Fibroblast of lung (primary cell): ENCODE data around the gene MPP3. TPM values are rescaled to one million over a fixed set of nuclear protein-coding genes. Genes with fewer than 3 reads are reported as not detected.

Source experiments
- DNase-seq, 2 donors: peaks; one replicate each; pipeline versions ENCODE4 v3.0.0 to v3.0.0-alpha.2; 2010; ENCODE audit warnings: low read depth in 2 of 2
- H2AFZ ChIP-seq: 2 replicates; pipeline ENCODE4 v1.5.1; 2012; ENCODE audit warnings: low read length, control low read depth, inconsistent platforms
- H3K27ac ChIP-seq: 2 replicates; pipeline ENCODE4 v1.5.1; 2011; ENCODE audit warnings: low read length, control low read depth; ENCODE audit not compliant: insufficient read depth
- H3K27me3 ChIP-seq: 2 replicates; pipeline ENCODE4 v1.5.1; 2011; ENCODE audit warnings: mild to moderate bottlenecking, low read length; ENCODE audit not compliant: control insufficient read depth, insufficient read depth
- H3K36me3 ChIP-seq: 2 replicates; pipeline ENCODE4 v1.5.1; 2011; ENCODE audit warnings: low read length; ENCODE audit not compliant: control insufficient read depth, insufficient read depth
- H3K4me1 ChIP-seq: 2 replicates; pipeline ENCODE4 v1.5.1; 2011; ENCODE audit warnings: low read length; ENCODE audit not compliant: control insufficient read depth, insufficient read depth; ENCODE audit errors: extremely low read depth
- H3K4me2 ChIP-seq: 2 replicates; pipeline ENCODE4 v1.5.1; 2011; ENCODE audit warnings: low read length, control low read depth; ENCODE audit not compliant: insufficient read depth; ENCODE audit errors: extremely low read depth
- H3K4me3 ChIP-seq, 4 experiments: fragments of 200-600 bp in 1 of 4; sonication (generic) in 1 of 4; replicated peaks in 1 of 4; 2 replicates each; pipeline ENCODE4 v1.5.1; 2011 to 2016; ENCODE audit warnings: low read length in 4 of 4, low read depth in 3 of 4, mild to moderate bottlenecking in 3 of 4, control low read depth in 2 of 4, inconsistent platforms in 1 of 4, mixed read lengths in 1 of 4; ENCODE audit not compliant: insufficient read depth in 1 of 4; ENCODE audit errors: control extremely low read depth in 1 of 4
- H3K79me2 ChIP-seq: 2 replicates; pipeline ENCODE4 v1.5.1; 2012; ENCODE audit warnings: mild to moderate bottlenecking, low read length, inconsistent platforms; ENCODE audit not compliant: control insufficient read depth, insufficient read depth
- H3K9ac ChIP-seq: 2 replicates; pipeline ENCODE4 v1.5.1; 2011; ENCODE audit warnings: mild to moderate bottlenecking, low read length, control low read depth; ENCODE audit not compliant: insufficient read depth
- H3K9me3 ChIP-seq: 2 replicates; pipeline ENCODE4 v1.5.1; 2012; ENCODE audit warnings: low read depth, low read length; ENCODE audit not compliant: control insufficient read depth, insufficient read depth
- H4K20me1 ChIP-seq: 2 replicates; pipeline ENCODE4 v1.5.1; 2011; ENCODE audit warnings: low read length; ENCODE audit not compliant: control insufficient read depth, insufficient read depth; ENCODE audit errors: extremely low read depth
- EZH2 ChIP-seq: IDR thresholded peaks from 2 replicates; pipeline ENCODE4 v1.5.1; 2012; ENCODE audit warnings: low read length, control low read depth, mild to moderate bottlenecking; ENCODE audit errors: missing control alignments
- polyA plus RNA-seq, 2 donors: library from polyadenylated mRNA; depleted of rRNA in 1 of 2; stranded (reverse) in 1 of 2; unstranded in 1 of 2; fragments of >200 nt; gene quantifications; 2 replicates each; pipeline ENCODE4 v1.2.1, GENCODE V29; 2011 to 2012; ENCODE audit warnings: missing spikeins in 1 of 2
- total RNA-seq: library from RNA; depleted of rRNA; stranded (reverse); fragments of >200 nt; gene quantifications from 2 replicates; pipeline ENCODE4 v1.2.1, GENCODE V29; 2014
- TF ChIP-seq, protein P1 (sequence below), 2 donors: IDR thresholded peaks in 1 of 2; conservative IDR thresholded peaks in 1 of 2; 1 replicate in 1 of 2; 2 replicates in 1 of 2; pipeline ENCODE4 v1.5.1; 2011 to 2012; ENCODE audit warnings: low read length in 2 of 2, control low read depth in 1 of 2, inconsistent platforms in 1 of 2, low read depth in 1 of 2, mild to moderate bottlenecking in 1 of 2

The MPP3 gene
- total and polyA plus RNA-seq, 2 donors (not counting 1 experiment from before 2014, with no cell fraction given), result 4.6 to 6.9 TPM

GRCh38 chr17:43757171-43757660 lies 75.7 kb downstream of the MPP3 start:
- Histone ChIP-seq H3K27me3 (peaks cover 28% of the 10 kb centered on the region), H3K36me3 (no peaks in the 10 kb centered on the region), H4K20me1 (no peaks in the 10 kb centered on the region), H3K4me3 (no peak overlapping the region), H2AFZ (no peak overlapping the region), H3K4me1 (no peaks in the 10 kb centered on the region), H3K9ac (no peak overlapping the region), H3K27ac (no peak overlapping the region), H3K9me3 (no peaks in the 10 kb centered on the region), H3K4me2 (no peak overlapping the region), H3K79me2 (no peaks in the 10 kb centered on the region)
- DNase-seq, result no peak
- no peak for TF ChIP-seq EZH2
- TF ChIP-seq, protein P1, sequence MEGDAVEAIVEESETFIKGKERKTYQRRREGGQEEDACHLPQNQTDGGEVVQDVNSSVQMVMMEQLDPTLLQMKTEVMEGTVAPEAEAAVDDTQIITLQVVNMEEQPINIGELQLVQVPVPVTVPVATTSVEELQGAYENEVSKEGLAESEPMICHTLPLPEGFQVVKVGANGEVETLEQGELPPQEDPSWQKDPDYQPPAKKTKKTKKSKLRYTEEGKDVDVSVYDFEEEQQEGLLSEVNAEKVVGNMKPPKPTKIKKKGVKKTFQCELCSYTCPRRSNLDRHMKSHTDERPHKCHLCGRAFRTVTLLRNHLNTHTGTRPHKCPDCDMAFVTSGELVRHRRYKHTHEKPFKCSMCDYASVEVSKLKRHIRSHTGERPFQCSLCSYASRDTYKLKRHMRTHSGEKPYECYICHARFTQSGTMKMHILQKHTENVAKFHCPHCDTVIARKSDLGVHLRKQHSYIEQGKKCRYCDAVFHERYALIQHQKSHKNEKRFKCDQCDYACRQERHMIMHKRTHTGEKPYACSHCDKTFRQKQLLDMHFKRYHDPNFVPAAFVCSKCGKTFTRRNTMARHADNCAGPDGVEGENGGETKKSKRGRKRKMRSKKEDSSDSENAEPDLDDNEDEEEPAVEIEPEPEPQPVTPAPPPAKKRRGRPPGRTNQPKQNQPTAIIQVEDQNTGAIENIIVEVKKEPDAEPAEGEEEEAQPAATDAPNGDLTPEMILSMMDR (conservative IDR thresholded peaks at IDR 0.05 in 1 of 2, IDR thresholded peaks at IDR 0.05 in 1 of 2; ENCODE audit: low read depth in 1 of 2, low read length in 2 of 2), result no peak

GRCh38 chr17:43756201-43756600 lies 76.7 kb downstream of the MPP3 start:
- no peak overlapping the region for H3K27ac ChIP-seq
- no peaks in the 10 kb centered on the region for H3K36me3 ChIP-seq
- no peaks in the 10 kb centered on the region for H4K20me1 ChIP-seq
- H3K79me2 ChIP-seq, result no peaks in the 10 kb centered on the region
- no peaks in the 10 kb centered on the region for H3K9me3 ChIP-seq
- H3K4me2 ChIP-seq, result no peak overlapping the region
- no peak overlapping the region for H2AFZ ChIP-seq
- no peak overlapping the region for H3K4me3 ChIP-seq
- TF ChIP-seq, protein P1 (conservative IDR thresholded peaks at IDR 0.05 in 1 of 2, IDR thresholded peaks at IDR 0.05 in 1 of 2; ENCODE audit: low read depth in 1 of 2, low read length in 2 of 2), result no peak
- TF ChIP-seq EZH2, result no peak
- DNase-seq, result no peak
- no peaks in the 10 kb centered on the region for H3K4me1 ChIP-seq
- H3K9ac ChIP-seq, result no peak overlapping the region
- H3K27me3 ChIP-seq, result peaks cover 28% of the 10 kb centered on the region

GRCh38 chr17:43755389-43755875 lies 77.5 kb downstream of the MPP3 start:
- Histone ChIP-seq H4K20me1 (no peaks in the 10 kb centered on the region), H3K9me3 (no peaks in the 10 kb centered on the region), H3K27me3 (peaks cover 32% of the 10 kb centered on the region), H3K27ac (no peak overlapping the region), H3K79me2 (no peaks in the 10 kb centered on the region), H2AFZ (no peak overlapping the region), H3K9ac (no peak overlapping the region), H3K36me3 (no peaks in the 10 kb centered on the region), H3K4me3 (peak overlapping the region in 1 of 4 experiments; percentile 35), H3K4me1 (no peaks in the 10 kb centered on the region), H3K4me2 (peak overlapping the region; percentile 55)
- TF ChIP-seq, protein P1 (conservative IDR thresholded peaks at IDR 0.05 in 1 of 2, IDR thresholded peaks at IDR 0.05 in 1 of 2; ENCODE audit: low read depth in 1 of 2, low read length in 2 of 2), result no peak
- TF ChIP-seq EZH2, result peak; percentile 62
- peak; percentile 9 to 60 for DNase-seq
